H9 (cell line): ENCODE data around the gene USP46. TPM values are rescaled to one million over a fixed set of nuclear protein-coding genes. Genes with fewer than 3 reads are reported as not detected.

Experiments used
- DNase-seq: peaks from one replicate; pipeline ENCODE4 v3.0.0-alpha.2; 2017
- H2AFZ ChIP-seq: one replicate; pipeline ENCODE4 v1.6.1; 2013; ENCODE audit warnings: mild to moderate bottlenecking, low read length, control low read depth, moderate library complexity
- H2AK5ac ChIP-seq: 2 replicates; pipeline ENCODE4 v1.6.1; 2013; ENCODE audit warnings: low read length, control low read depth, mixed read lengths; ENCODE audit not compliant: insufficient read length
- H2BK120ac ChIP-seq: one replicate; pipeline ENCODE4 v1.6.1; 2013; ENCODE audit warnings: low read depth, mild to moderate bottlenecking, low read length, control low read depth, inconsistent platforms; ENCODE audit not compliant: poor library complexity, severe bottlenecking
- H2BK12ac ChIP-seq: 2 replicates; pipeline ENCODE4 v1.6.1; 2013; ENCODE audit warnings: low read length, control low read depth, mixed read lengths, low read depth; ENCODE audit not compliant: insufficient read length
- H2BK15ac ChIP-seq: 2 replicates; pipeline ENCODE4 v1.6.1; 2013; ENCODE audit warnings: low read depth, low read length, control low read depth
- H2BK20ac ChIP-seq: one replicate; pipeline ENCODE4 v1.6.1; 2013; ENCODE audit warnings: low read depth, mild to moderate bottlenecking, low read length, control low read depth, inconsistent platforms; ENCODE audit not compliant: poor library complexity, severe bottlenecking
- H2BK5ac ChIP-seq: 2 replicates; pipeline ENCODE4 v1.6.1; 2013; ENCODE audit warnings: low read length, control low read depth, mixed read lengths; ENCODE audit not compliant: insufficient read length
- H3K14ac ChIP-seq: 2 replicates; pipeline ENCODE4 v1.6.1; 2013; ENCODE audit warnings: low read length, control low read depth; ENCODE audit not compliant: insufficient read depth
- H3K18ac ChIP-seq: 2 replicates; pipeline ENCODE4 v1.6.1; 2013; ENCODE audit warnings: low read depth, mild to moderate bottlenecking, mixed read lengths, low read length, control low read depth; ENCODE audit not compliant: insufficient read length
- H3K23ac ChIP-seq: 2 replicates; pipeline ENCODE4 v1.6.1; 2013; ENCODE audit warnings: low read length, control low read depth, mixed read lengths, low read depth; ENCODE audit not compliant: insufficient read length
- H3K23me2 ChIP-seq: 2 replicates; pipeline ENCODE4 v1.6.1; 2013; ENCODE audit warnings: low read depth, mild to moderate bottlenecking, mixed read lengths, low read length, control low read depth; ENCODE audit not compliant: insufficient read length, poor library complexity, severe bottlenecking
- H3K27ac ChIP-seq: 2 replicates; pipeline ENCODE4 v1.5.1; 2013; ENCODE audit warnings: low read length, control low read depth, mixed read lengths, low read depth; ENCODE audit not compliant: insufficient read length
- H3K27me3 ChIP-seq: 2 replicates; pipeline ENCODE4 v1.6.1; 2013; ENCODE audit warnings: low read length, control low read depth, inconsistent platforms; ENCODE audit not compliant: insufficient read depth
- H3K4ac ChIP-seq: 2 replicates; pipeline ENCODE4 v1.6.1; 2013; ENCODE audit warnings: low read depth, mild to moderate bottlenecking, control low read depth, inconsistent platforms, low read length, moderate library complexity
- H3K4me1 ChIP-seq: 2 replicates; pipeline ENCODE4 v1.6.1; 2013; ENCODE audit warnings: low read length, control low read depth, inconsistent platforms; ENCODE audit not compliant: insufficient read depth
- H3K4me2 ChIP-seq: 2 replicates; pipeline ENCODE4 v1.6.1; 2013; ENCODE audit warnings: low read length, control low read depth, mixed read lengths; ENCODE audit not compliant: insufficient read length, insufficient read depth
- H3K56ac ChIP-seq: 2 replicates; pipeline ENCODE4 v1.6.1; 2013; ENCODE audit warnings: low read depth, mild to moderate bottlenecking, mixed read lengths, low read length, control low read depth; ENCODE audit not compliant: insufficient read length
- H3K79me1 ChIP-seq: 2 replicates; pipeline ENCODE4 v1.6.1; 2013; ENCODE audit warnings: low read depth, mild to moderate bottlenecking, moderate library complexity, low read length, control low read depth, inconsistent platforms; ENCODE audit not compliant: insufficient read depth, poor library complexity, severe bottlenecking
- H3K79me2 ChIP-seq: 2 replicates; pipeline ENCODE4 v1.6.1; 2013; ENCODE audit warnings: low read length, control low read depth, inconsistent platforms; ENCODE audit not compliant: insufficient read depth
- H3K9ac ChIP-seq: 2 replicates; pipeline ENCODE4 v1.6.1; 2013; ENCODE audit warnings: low read length, control low read depth, mixed read lengths; ENCODE audit not compliant: insufficient read length; ENCODE audit errors: extremely low read depth
- H3K9me3 ChIP-seq: one replicate; pipeline ENCODE4 v1.6.1; 2013; ENCODE audit warnings: low read depth, low read length, inconsistent platforms; ENCODE audit not compliant: control insufficient read depth
- H3T11ph ChIP-seq: one replicate; pipeline ENCODE4 v1.6.1; 2013; ENCODE audit warnings: mild to moderate bottlenecking, low read length, control low read depth, inconsistent platforms
- H4K20me1 ChIP-seq: one replicate; pipeline ENCODE4 v1.6.1; 2013; ENCODE audit not compliant: control insufficient read depth, insufficient read length, insufficient read depth
- H4K5ac ChIP-seq: 2 replicates; pipeline ENCODE4 v1.6.1; 2013; ENCODE audit warnings: low read depth, mild to moderate bottlenecking, mixed read lengths, low read length, control low read depth; ENCODE audit not compliant: insufficient read length
- H4K8ac ChIP-seq: replicated peaks from 2 replicates; pipeline ENCODE4 v1.6.1; 2013; ENCODE audit warnings: low read length, control low read depth, mixed read lengths, low read depth; ENCODE audit not compliant: insufficient read length
- H4K91ac ChIP-seq: 2 replicates; pipeline ENCODE4 v1.6.1; 2013; ENCODE audit warnings: low read depth, mild to moderate bottlenecking, moderate library complexity, mixed read lengths, low read length, control low read depth; ENCODE audit not compliant: insufficient read length
- H3K27ac Mint-ChIP-seq, 3 experiments: 2 replicates in 2 of 3; 3 replicates in 1 of 3; pipeline ENCODE4 v1.8.0; 2020 to 2021; ENCODE audit warnings: mixed read lengths in 3 of 3, mild to moderate bottlenecking in 1 of 3, moderate library complexity in 1 of 3
- H3K27me3 Mint-ChIP-seq: 2 replicates; pipeline ENCODE4 v1.8.0; 2021; ENCODE audit warnings: low read depth, mild to moderate bottlenecking, moderate library complexity, mixed read lengths
- H3K36me3 Mint-ChIP-seq, 3 experiments: 2 replicates in 2 of 3; 3 replicates in 1 of 3; pipeline ENCODE4 v1.8.0; 2020 to 2021; ENCODE audit warnings: low read depth in 3 of 3, mixed read lengths in 3 of 3; ENCODE audit not compliant: insufficient read depth in 1 of 3
- H3K4me1 Mint-ChIP-seq, 2 experiments: 2 replicates each; pipeline ENCODE4 v1.8.0; 2020; ENCODE audit warnings: mixed read lengths in 2 of 2
- H3K4me3 Mint-ChIP-seq, 2 experiments: 2 replicates in 1 of 2; 3 replicates in 1 of 2; pipeline ENCODE4 v1.8.0; 2020 to 2021; ENCODE audit warnings: mild to moderate bottlenecking in 2 of 2, mixed read lengths in 2 of 2, moderate library complexity in 1 of 2
- H3K9me3 Mint-ChIP-seq, 2 experiments: 2 replicates in 1 of 2; 3 replicates in 1 of 2; pipeline ENCODE4 v1.8.0; 2020; ENCODE audit warnings: mild to moderate bottlenecking in 2 of 2, mixed read lengths in 2 of 2, moderate library complexity in 1 of 2
- WGBS: extraction: QIAGEN DNeasy Blood & Tissue Kit; methylation state at CpG from one replicate; pipeline ENCODE4 v1.1.7; 2013; ENCODE audit warnings: missing lambda C conversion rate, low lambda C conversion rate, mixed read lengths; ENCODE audit not compliant: insufficient read length; ENCODE audit errors: extremely low coverage; 5-methylcytosine and 5-hydroxymethylcytosine counted together
- long read RNA-seq: library from polyadenylated mRNA; unstranded; transcript quantifications from one replicate; pipeline ENCODE4 v2.0.0, GENCODE V29; 2020
- total RNA-seq: library from RNA; stranded (reverse); gene quantifications from 2 replicates; pipeline ENCODE4 v1.2.1, GENCODE V29; 2021
- TF ChIP-seq, protein P1 (sequence below): fragments of 200-600 bp; sonication (generic); conservative IDR thresholded peaks from 3 replicates; pipeline ENCODE4 v1.8.0; 2021; ENCODE audit warnings: antibody characterized with exemption, mild to moderate bottlenecking

The USP46 gene
- 53.6 and 59.8 TPM in 2 replicates for total RNA-seq
- long read RNA-seq, full-length matches to known transcripts, result 137 of 186 reads
- long read RNA-seq, partial matches to known transcripts, result 8 of 186 reads
- long read RNA-seq, other reads (novel, unspliced or antisense), result 41 of 186 reads

GRCh38 chr4:52659001-52659721 is at the start of gene USP46:
Gene USP46 (minus strand): TSS chr4:52659301. CDS start chr4:52659150, 151 bp downstream.
- Histone ChIP-seq H2BK20ac (no peak within 1 kb of the TSS), H2AK5ac (no peak within 1 kb of the TSS), H2BK5ac (peak within 1 kb of the TSS; percentile 82), H2BK15ac (no peak within 1 kb of the TSS), H3K9ac (peak within 1 kb of the TSS; percentile 91), H4K91ac (no peak within 1 kb of the TSS), H3K9me3 (peaks cover 8% of the 10 kb centered on the region), H3K14ac (peak within 1 kb of the TSS; percentile 95), H2AFZ (no peak within 1 kb of the TSS), H2BK12ac (peak within 1 kb of the TSS; percentile 67), H3K23me2 (peaks cover 15% of the 10 kb centered on the region), H3K4me1 (peaks cover 1% of the 10 kb centered on the region; the same call in 1 of the 2 replicates), H3K27ac (no peak within 1 kb of the TSS), H3K79me1 (peaks cover 7% of the 10 kb centered on the region), H4K8ac (no peak within 1 kb of the TSS), H3K27me3 (no peaks in the 10 kb centered on the region), H2BK120ac (no peak within 1 kb of the TSS), H3K4me2 (peak within 1 kb of the TSS; percentile 99), H3K4ac (no peak within 1 kb of the TSS), H3K18ac (peak within 1 kb of the TSS; percentile 93), H4K5ac (no peak within 1 kb of the TSS), H3K56ac (no peak within 1 kb of the TSS), H4K20me1 (no peaks in the 10 kb centered on the region), H3K23ac (no peak within 1 kb of the TSS), H3T11ph (no peak within 1 kb of the TSS), H3K79me2 (peaks cover 25% of the 10 kb centered on the region; the same call in 1 of the 2 replicates)
- peaks cover 18% of the 10 kb centered on the region for H3K27me3 Mint-ChIP-seq
- TF ChIP-seq, protein P1, sequence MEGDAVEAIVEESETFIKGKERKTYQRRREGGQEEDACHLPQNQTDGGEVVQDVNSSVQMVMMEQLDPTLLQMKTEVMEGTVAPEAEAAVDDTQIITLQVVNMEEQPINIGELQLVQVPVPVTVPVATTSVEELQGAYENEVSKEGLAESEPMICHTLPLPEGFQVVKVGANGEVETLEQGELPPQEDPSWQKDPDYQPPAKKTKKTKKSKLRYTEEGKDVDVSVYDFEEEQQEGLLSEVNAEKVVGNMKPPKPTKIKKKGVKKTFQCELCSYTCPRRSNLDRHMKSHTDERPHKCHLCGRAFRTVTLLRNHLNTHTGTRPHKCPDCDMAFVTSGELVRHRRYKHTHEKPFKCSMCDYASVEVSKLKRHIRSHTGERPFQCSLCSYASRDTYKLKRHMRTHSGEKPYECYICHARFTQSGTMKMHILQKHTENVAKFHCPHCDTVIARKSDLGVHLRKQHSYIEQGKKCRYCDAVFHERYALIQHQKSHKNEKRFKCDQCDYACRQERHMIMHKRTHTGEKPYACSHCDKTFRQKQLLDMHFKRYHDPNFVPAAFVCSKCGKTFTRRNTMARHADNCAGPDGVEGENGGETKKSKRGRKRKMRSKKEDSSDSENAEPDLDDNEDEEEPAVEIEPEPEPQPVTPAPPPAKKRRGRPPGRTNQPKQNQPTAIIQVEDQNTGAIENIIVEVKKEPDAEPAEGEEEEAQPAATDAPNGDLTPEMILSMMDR, result no peak
- peaks cover 15 to 16% of the 10 kb centered on the region in 2 experiments; a peak in 4 of 5 replicates for H3K9me3 Mint-ChIP-seq
- H3K4me1 Mint-ChIP-seq, result peaks cover 49 to 61% of the 10 kb centered on the region in 2 experiments
- peaks cover 29 to 56% (median 33%) of the 10 kb centered on the region in 3 experiments for H3K36me3 Mint-ChIP-seq
- H3K27ac Mint-ChIP-seq, result peak within 1 kb of the TSS in 2 of 3 experiments; percentile 80 to 93; a peak in 5 of 7 replicates
- peak; percentile 64 for DNase-seq
- WGBS, result no CpG with 5 or more reads among the region's 94 CpGs
- peak within 1 kb of the TSS; percentile 82 to 87 for H3K4me3 Mint-ChIP-seq
